GM12892 (cell line): ENCODE measurements around the gene FNBP1.

Source experiments
- POLR2A ChIP-seq: IDR thresholded peaks from 2 replicates; pipeline ENCODE4 v1.6.1; 2011; ENCODE audit warnings: low read depth, low read length, control low read depth
- POLR2AphosphoS5 ChIP-seq: IDR thresholded peaks from 2 replicates; pipeline ENCODE4 v1.6.1; 2011; ENCODE audit warnings: low read depth, low read length, control low read depth

GRCh38 chr9:129885018-129885669, 157.8 kb downstream of the FNBP1 start:
- TF ChIP-seq POLR2A, result peak; percentile 24
- peak; percentile 78 for TF ChIP-seq POLR2AphosphoS5
